ENCODE results near the gene NUPR1.

GRCh38 chr16:28503470-28504259 is 35.1 kb downstream of the NUPR1 start:
- TF ChIP-seq EZH2 (IDR thresholded peaks at IDR 0.05; ENCODE audit: insufficient read depth, low read length) = no peak
- TF ChIP-seq, protein P1, sequence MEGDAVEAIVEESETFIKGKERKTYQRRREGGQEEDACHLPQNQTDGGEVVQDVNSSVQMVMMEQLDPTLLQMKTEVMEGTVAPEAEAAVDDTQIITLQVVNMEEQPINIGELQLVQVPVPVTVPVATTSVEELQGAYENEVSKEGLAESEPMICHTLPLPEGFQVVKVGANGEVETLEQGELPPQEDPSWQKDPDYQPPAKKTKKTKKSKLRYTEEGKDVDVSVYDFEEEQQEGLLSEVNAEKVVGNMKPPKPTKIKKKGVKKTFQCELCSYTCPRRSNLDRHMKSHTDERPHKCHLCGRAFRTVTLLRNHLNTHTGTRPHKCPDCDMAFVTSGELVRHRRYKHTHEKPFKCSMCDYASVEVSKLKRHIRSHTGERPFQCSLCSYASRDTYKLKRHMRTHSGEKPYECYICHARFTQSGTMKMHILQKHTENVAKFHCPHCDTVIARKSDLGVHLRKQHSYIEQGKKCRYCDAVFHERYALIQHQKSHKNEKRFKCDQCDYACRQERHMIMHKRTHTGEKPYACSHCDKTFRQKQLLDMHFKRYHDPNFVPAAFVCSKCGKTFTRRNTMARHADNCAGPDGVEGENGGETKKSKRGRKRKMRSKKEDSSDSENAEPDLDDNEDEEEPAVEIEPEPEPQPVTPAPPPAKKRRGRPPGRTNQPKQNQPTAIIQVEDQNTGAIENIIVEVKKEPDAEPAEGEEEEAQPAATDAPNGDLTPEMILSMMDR (IDR thresholded peaks at IDR 0.05; ENCODE audit: insufficient read depth, low read depth, low read length) = no peak
